SK-N-SH (cell line): ENCODE results near the gene SOX8. TPM values are rescaled to one million over a fixed set of nuclear protein-coding genes. Genes with fewer than 3 reads are reported as not detected.

Experiments used
- CTCF ChIA-PET: fragments of 300-600, 350-600 bp; formaldehyde crosslinking; extraction: SDS; loops from one replicate; lab custom pipeline; 2021; lab: Yijun Ruan, JAX
- POLR2A ChIA-PET: fragments of 350-600 bp; sonication (Branson Sonifier 250); formaldehyde crosslinking; extraction: SDS; loops from one replicate; lab custom pipeline; 2020; ENCODE audit warnings: antibody characterized with exemption, inconsistent platforms; lab: Yijun Ruan, JAX
- DNase-seq: peaks from one replicate; pipeline ENCODE4 v3.0.0; 2012
- H2AFZ ChIP-seq: fragments of 200-600 bp; sonication (generic); 2 replicates; pipeline ENCODE4 v1.8.1; 2016; ENCODE audit warnings: antibody characterized with exemption, mild to moderate bottlenecking, low read depth
- H3F3A ChIP-seq: fragments of 200-600 bp; sonication (generic); replicated peaks from 2 replicates; pipeline ENCODE3; 2016; ENCODE audit warnings: antibody characterized with exemption, mild to moderate bottlenecking; ENCODE audit not compliant: insufficient read depth
- H3K27ac ChIP-seq, 2 experiments: fragments of 200-500 bp in 1 of 2; fragments of 200-600 bp in 1 of 2; sonication (Bioruptor generic) in 1 of 2; sonication (generic), shearing (Covaris generic) in 1 of 2; 2 replicates each; pipeline versions ENCODE4 v1.5.1 to v1.6.1; 2014 to 2016; ENCODE audit warnings: low read depth in 2 of 2, inconsistent platforms in 1 of 2, low read length in 1 of 2, mild to moderate bottlenecking in 1 of 2, mixed read lengths in 1 of 2
- H3K27me3 ChIP-seq: fragments of 200-600 bp; sonication (generic), shearing (Covaris generic); 2 replicates; pipeline ENCODE4 v1.6.1; 2016; ENCODE audit warnings: mixed run types; ENCODE audit not compliant: insufficient read depth
- H3K36me3 ChIP-seq, 2 experiments: fragments of 200-500 bp in 1 of 2; fragments of 200-600 bp in 1 of 2; sonication (Bioruptor generic) in 1 of 2; sonication (generic) in 1 of 2; replicated peaks in 1 of 2; 2 replicates each; pipeline versions ENCODE3 to v1.5.1; 2014 to 2016; ENCODE audit warnings: low read length in 1 of 2, mild to moderate bottlenecking in 1 of 2; ENCODE audit not compliant: insufficient read depth in 2 of 2, control insufficient read depth in 1 of 2
- H3K4me1 ChIP-seq, 2 experiments: fragments of 200-500 bp in 1 of 2; fragments of 200-600 bp in 1 of 2; sonication (Bioruptor generic) in 1 of 2; sonication (generic), shearing (Covaris generic) in 1 of 2; 2 replicates each; pipeline versions ENCODE4 v1.5.1 to v1.6.1; 2014 to 2016; ENCODE audit warnings: low read depth in 1 of 2, low read length in 1 of 2, mixed run types in 1 of 2; ENCODE audit not compliant: insufficient read depth in 2 of 2, control insufficient read depth in 1 of 2
- H3K4me2 ChIP-seq: fragments of 200-600 bp; sonication (generic), shearing (Covaris generic); 2 replicates; pipeline ENCODE4 v1.6.1; 2017; ENCODE audit warnings: mixed run types
- H3K4me3 ChIP-seq, 2 experiments: fragments of 200-500 bp in 1 of 2; fragments of 200-600 bp in 1 of 2; sonication (Bioruptor generic) in 1 of 2; sonication (generic), shearing (Covaris generic) in 1 of 2; 2 replicates each; pipeline versions ENCODE4 v1.5.1 to v1.8.1; 2014 to 2016; ENCODE audit warnings: low read depth in 2 of 2, inconsistent platforms in 1 of 2, low read length in 1 of 2, mild to moderate bottlenecking in 1 of 2, mixed read lengths in 1 of 2, moderate library complexity in 1 of 2
- H3K79me2 ChIP-seq: fragments of 200-600 bp; sonication (generic); 2 replicates; pipeline ENCODE4 v1.8.1; 2017; ENCODE audit warnings: mild to moderate bottlenecking; ENCODE audit not compliant: insufficient read depth
- H3K9ac ChIP-seq: fragments of 200-600 bp; sonication (generic); 2 replicates; pipeline ENCODE4 v1.6.1; 2017; ENCODE audit warnings: mixed run types
- H3K9me2 ChIP-seq: fragments of 200-600 bp; sonication (generic); 2 replicates; pipeline ENCODE4 v1.6.1; 2017; ENCODE audit warnings: mixed run types
- H3K9me3 ChIP-seq: fragments of 200-600 bp; sonication (generic); 2 replicates; pipeline ENCODE4 v1.6.1; 2017; ENCODE audit warnings: mixed run types, mild to moderate bottlenecking, moderate library complexity
- H4K20me1 ChIP-seq: fragments of 200-600 bp; sonication (generic); 2 replicates; pipeline ENCODE4 v1.6.1; 2017; ENCODE audit warnings: mild to moderate bottlenecking, mixed run types; ENCODE audit not compliant: insufficient read depth
- CHD2 ChIP-seq: fragments of 150-350 bp; IDR thresholded peaks from 2 replicates; pipeline ENCODE4 v1.6.1; 2018; ENCODE audit warnings: low read length; ENCODE audit not compliant: partially characterized antibody
- EP300 ChIP-seq, 2 experiments: IDR thresholded peaks; 2 replicates each; pipeline versions ENCODE4 v1.4.0 to v1.6.1; 2012; ENCODE audit warnings: borderline replicate concordance in 1 of 2, low read depth in 1 of 2, low read length in 1 of 2
- FOSL2 ChIP-seq: IDR thresholded peaks from 2 replicates; pipeline ENCODE4 v1.4.0; 2012; ENCODE audit warnings: low read depth, mild to moderate bottlenecking, moderate library complexity, borderline replicate concordance
- GABPA ChIP-seq: IDR thresholded peaks from 2 replicates; pipeline ENCODE4 v1.4.0; 2012; ENCODE audit warnings: low read depth, mild to moderate bottlenecking
- JUND ChIP-seq: IDR thresholded peaks from 2 replicates; pipeline ENCODE4 v1.4.0; 2012
- MAX ChIP-seq: IDR thresholded peaks from 2 replicates; pipeline ENCODE4 v1.4.0; 2012; ENCODE audit warnings: low read depth
- MEF2A ChIP-seq: IDR thresholded peaks from 2 replicates; pipeline ENCODE4 v1.4.0; 2012; ENCODE audit warnings: low read depth, borderline replicate concordance
- NRF1 ChIP-seq: IDR thresholded peaks from 2 replicates; pipeline ENCODE4 v1.6.1; 2012; ENCODE audit warnings: low read depth, mild to moderate bottlenecking, low read length
- PBX3 ChIP-seq: IDR thresholded peaks from 2 replicates; pipeline ENCODE4; 2012
- RAD21 ChIP-seq: IDR thresholded peaks from 2 replicates; pipeline ENCODE4 v1.6.1; 2012; ENCODE audit warnings: mild to moderate bottlenecking, low read length
- REST ChIP-seq: IDR thresholded peaks from 2 replicates; pipeline ENCODE4 v1.6.1; 2012; ENCODE audit warnings: mild to moderate bottlenecking, low read depth, low read length, moderate library complexity
- RXRA ChIP-seq: IDR thresholded peaks from 2 replicates; pipeline ENCODE4 v1.4.0; 2012; ENCODE audit warnings: low read depth, mild to moderate bottlenecking, borderline replicate concordance
- SIN3A ChIP-seq: IDR thresholded peaks from 2 replicates; pipeline ENCODE4 v1.6.1; 2012; ENCODE audit warnings: low read depth, mild to moderate bottlenecking, low read length, moderate library complexity, borderline replicate concordance
- TCF12 ChIP-seq: IDR thresholded peaks from 2 replicates; pipeline ENCODE4 v1.4.0; 2012
- TEAD4 ChIP-seq: IDR thresholded peaks from 2 replicates; pipeline ENCODE4 v1.4.0; 2012; ENCODE audit warnings: mild to moderate bottlenecking, borderline replicate concordance; ENCODE audit not compliant: insufficient read depth
- USF1 ChIP-seq: IDR thresholded peaks from 2 replicates; pipeline ENCODE4 v1.4.0; 2012; ENCODE audit warnings: low read depth, borderline replicate concordance
- YY1 ChIP-seq: IDR thresholded peaks from 2 replicates; pipeline ENCODE4 v1.4.0; 2012; ENCODE audit warnings: low read depth, mild to moderate bottlenecking
- WGBS: methylation state at CpG from one replicate; pipeline ENCODE4 v1.1.6; 2017; ENCODE audit warnings: low lambda C conversion rate; 5-methylcytosine and 5-hydroxymethylcytosine counted together
- polyA plus RNA-seq, 3 experiments: library from polyadenylated mRNA; depleted of rRNA; stranded (reverse); fragments of >200 nt; gene quantifications; 2 replicates each; pipeline ENCODE4 v1.2.3, GENCODE V29; 2012

The SOX8 gene
- polyA plus RNA-seq, 1 of the 3 experiments (the other 2 are of a cell fraction) = not detected

- DNase-seq = no peak
- H3K9me3 ChIP-seq = no peaks in the 10 kb centered on the region
- H4K20me1 ChIP-seq = no peaks in the 10 kb centered on the region
- ChIA-PET CTCF (interaction anchor here (2.1 kb wide), 1 partner anchor 68 kb away, joined by 6 read pairs; no protein-coding TSS in a partner anchor), POLR2A (no interaction called here)
- TF ChIP-seq CHD2 (no peak), EP300 (IDR thresholded peaks at IDR 0.05; ENCODE audit: borderline replicate concordance in 1 of 2, low read depth in 1 of 2, low read length in 1 of 2) (no peak), JUND (no peak), PBX3 (no peak), RXRA (no peak), USF1 (no peak), FOSL2 (no peak), SIN3A (no peak), MAX (no peak), TEAD4 (no peak), REST (no peak), RAD21 (no peak), GABPA (no peak), YY1 (no peak), NRF1 (no peak), TCF12 (no peak), MEF2A (no peak)
- H3K4me2 ChIP-seq = no peak overlapping the region
- H3F3A ChIP-seq = peaks cover 3% of the 10 kb centered on the region
- H3K27me3 ChIP-seq = peaks cover 85% of the 10 kb centered on the region
- no peaks in the 10 kb centered on the region for H3K9me2 ChIP-seq
- H3K79me2 ChIP-seq = no peaks in the 10 kb centered on the region
- H3K4me1 ChIP-seq = no peaks in the 10 kb centered on the region
- no peak overlapping the region for H2AFZ ChIP-seq
- H3K36me3 ChIP-seq = no peaks in the 10 kb centered on the region
- no peak overlapping the region for H3K4me3 ChIP-seq
- 0% methylated on average over 10 of the region's 11 CpGs for WGBS
- H3K27ac ChIP-seq = no peak overlapping the region
- H3K9ac ChIP-seq = no peak overlapping the region
Observed at GRCh38 chr16:989354-989814, 7.8 kb downstream of the SOX8 start.
